Stimulated activated CD8-positive, alpha-beta memory T cell treated with anti-CD3 and anti-CD28 coated beads, Interleukin-7, amount 100 ng/mL, for 24 hours (primary cell): ENCODE measurements around the gene GSTT2B.
"Not testable (repeated sequence)": the region's sequence is repeated elsewhere in the genome, so short reads cannot be mapped to it uniquely, and the experiment has no call there.

ENCODE experiments used
- DNase-seq: peaks from one replicate; pipeline ENCODE4 v3.0.0-alpha.2; 2020; ENCODE audit warnings: low read depth

The GSTT2B gene, protein sequence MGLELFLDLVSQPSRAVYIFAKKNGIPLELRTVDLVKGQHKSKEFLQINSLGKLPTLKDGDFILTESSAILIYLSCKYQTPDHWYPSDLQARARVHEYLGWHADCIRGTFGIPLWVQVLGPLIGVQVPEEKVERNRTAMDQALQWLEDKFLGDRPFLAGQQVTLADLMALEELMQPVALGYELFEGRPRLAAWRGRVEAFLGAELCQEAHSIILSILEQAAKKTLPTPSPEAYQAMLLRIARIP

DNA sequence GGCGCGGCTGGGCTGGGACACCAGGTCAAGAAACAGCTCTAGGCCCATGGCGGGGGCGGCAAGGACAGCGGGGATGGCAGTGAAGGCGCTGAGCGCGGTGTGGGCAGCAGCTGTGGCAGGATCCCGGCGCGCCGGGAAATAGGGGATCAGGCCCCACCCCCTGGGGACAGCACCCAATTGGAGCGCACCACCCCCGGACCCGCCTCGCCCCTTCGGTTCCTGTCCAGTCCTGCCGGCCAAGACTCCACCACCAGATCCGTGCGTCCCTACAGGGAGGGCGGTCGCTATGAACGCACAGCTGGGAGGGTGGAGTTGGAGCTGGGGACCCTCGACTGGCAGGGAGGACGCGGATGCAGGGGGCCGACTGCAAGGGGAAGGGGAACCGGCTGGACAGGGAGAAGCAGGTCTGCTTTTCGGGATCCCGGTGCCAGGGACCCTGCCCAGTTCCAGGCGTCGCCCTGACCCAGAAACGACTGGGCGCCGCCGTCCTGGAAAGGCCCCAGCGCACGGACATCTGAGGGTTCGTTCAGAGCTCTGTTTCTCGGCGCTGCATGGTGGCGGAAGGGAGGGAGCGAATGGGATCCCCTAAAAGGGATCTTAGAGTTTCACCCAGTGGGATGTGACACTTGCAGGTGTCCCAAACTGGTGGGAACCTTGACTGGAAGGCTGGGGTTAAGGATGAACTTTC is at the start of gene GSTT2B:
Gene GSTT2B, minus strand, starts transcription at position 112 of the 688 bp plus-strand sequence. Its CDS starts 64 bp downstream, at position 48.
- not testable (repeated sequence) for DNase-seq

GRCh38 chr22:24010018-24010391 is 49.0 kb upstream of the GSTT2B start:
- no peak for DNase-seq

- DNase-seq: no peak
These were observed 48.4 kb upstream of the GSTT2B start for GRCh38 chr22:24009227-24010017.

- DNase-seq: no peak
These were observed 47.6 kb upstream of the GSTT2B start for GRCh38 chr22:24008381-24009226.

GRCh38 chr22:24008022-24008283 is 47.0 kb upstream of the GSTT2B start:
- no peak for DNase-seq

DNA sequence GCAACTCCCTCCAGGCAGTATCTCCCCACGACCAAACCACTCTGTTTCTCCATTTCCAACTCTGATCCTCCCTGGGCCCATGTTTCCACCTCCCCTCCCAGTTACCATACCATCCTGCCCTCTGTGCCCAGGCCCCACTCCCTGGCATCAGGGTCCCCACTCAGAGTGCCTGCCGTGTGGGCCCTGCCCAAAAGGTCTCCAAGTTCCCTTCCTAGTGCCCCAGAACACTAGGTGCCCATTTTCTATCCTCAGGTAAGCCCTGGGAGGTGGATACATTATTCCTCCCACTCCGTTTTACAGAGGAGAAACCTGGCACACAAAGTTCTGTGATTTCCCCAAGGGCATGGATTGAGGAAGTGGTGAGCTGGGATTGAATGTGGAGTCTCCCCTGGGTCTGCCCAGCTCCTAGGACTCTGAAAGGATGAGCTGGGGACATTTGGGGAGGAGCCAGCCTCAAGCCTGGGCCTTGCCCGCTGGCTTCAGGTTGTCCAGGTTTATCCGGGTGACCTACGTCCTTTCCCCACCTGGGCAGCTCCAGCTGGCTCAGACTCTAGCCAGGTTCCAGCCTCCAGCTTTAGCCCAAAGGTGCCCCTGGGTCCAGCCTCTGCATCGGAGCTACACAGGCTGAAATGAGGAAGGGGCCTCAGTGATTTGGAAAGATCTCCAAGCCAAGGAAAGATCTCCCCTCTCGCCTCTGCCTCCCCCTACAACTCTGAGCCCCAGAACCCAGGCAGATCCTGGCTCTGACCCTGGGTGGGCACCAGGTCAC is 46.4 kb upstream of the GSTT2B start:
- DNase-seq: no peak

DNA sequence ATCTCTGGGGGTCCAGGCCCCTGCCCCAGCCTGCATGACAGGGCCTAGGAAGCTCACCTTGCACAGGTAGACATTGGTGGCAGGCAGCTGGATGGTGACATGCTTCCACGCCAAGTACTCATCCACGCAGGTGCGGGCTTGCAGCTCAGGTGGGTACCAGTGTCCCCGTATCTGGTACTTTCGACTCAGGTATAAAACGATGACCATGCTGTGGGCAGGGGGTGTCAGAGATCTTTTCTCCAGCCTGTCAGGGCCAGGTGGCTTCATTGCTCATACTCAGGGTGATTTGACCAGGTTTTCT is 45.9 kb upstream of the GSTT2B start:
- DNase-seq: no peak

DNA sequence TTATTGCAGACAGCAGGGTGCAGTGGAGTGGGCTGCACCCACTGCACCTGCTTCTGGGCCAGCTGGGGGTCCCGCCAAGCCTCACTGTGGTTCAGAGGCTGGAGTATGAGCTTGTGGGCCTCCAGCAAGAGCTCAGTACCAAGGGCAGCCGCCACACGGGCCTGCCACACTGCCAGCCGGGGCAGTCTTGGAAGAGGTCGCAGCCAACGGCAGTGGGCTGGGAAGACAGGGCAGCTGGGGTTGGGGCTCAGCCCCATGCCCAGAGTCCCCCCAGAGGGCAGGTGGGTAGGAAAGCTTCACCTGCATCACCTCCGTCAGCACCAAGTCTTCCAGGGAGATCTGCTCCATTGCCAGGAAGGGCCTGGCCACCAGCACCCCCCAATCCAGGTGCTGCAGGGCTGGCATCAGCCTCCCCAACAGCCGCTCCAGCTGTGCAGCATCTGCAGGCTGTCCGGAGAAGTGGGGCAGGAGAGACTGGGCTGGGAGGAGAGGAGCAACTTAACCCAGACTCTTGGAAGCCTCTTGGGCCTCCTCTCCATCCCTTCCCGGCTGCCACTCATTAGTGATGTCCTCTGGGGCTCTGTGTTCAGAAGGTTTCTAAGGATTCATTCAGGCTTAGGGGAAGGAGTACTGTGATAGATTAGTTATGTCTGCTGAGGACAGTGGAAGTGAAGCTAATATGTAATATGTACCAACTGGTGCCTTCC is 45.4 kb upstream of the GSTT2B start:
- DNase-seq: no peak

GRCh38 chr22:24005201-24005600 is 44.2 kb upstream of the GSTT2B start, which contains the start of gene GSTT4:
Gene GSTT4, minus strand, starts transcription at chr22:24005453. Its CDS starts 97 bp downstream, at chr22:24005356.
- no peak for DNase-seq

GRCh38 chr22:24003887-24004286 is 42.9 kb upstream of the GSTT2B start:
- DNase-seq: no peak

GRCh38 chr22:24002851-24003250 is 41.9 kb upstream of the GSTT2B start:
- no peak for DNase-seq

GRCh38 chr22:24002272-24002671 is 41.3 kb upstream of the GSTT2B start:
- DNase-seq: no peak

GRCh38 chr22:24001314-24001713 is 40.3 kb upstream of the GSTT2B start:
- no peak for DNase-seq

DNA sequence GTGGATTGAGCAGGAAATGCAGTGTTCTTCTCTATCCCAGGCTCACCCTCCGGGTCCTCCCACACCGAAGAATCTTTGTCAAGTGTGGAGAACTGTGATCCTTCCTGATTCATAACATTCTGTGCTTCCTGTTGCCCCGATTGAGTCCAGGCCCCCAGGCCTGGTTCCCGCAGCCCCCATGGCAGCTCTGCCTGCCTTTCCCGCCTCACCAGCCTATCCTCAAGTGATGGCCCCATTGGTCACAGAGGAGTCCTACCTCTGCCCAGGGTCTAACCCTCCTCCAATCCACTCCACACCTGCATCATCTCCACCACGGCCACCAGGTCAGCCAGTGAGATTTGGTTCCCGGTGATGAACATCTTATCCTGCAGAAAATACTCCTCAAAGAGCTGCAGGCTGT is 38.8 kb upstream of the GSTT2B start:
- not testable (repeated sequence) for DNase-seq

GRCh38 chr22:23997092-23997491 is 36.1 kb upstream of the GSTT2B start:
- no peak for DNase-seq

GRCh38 chr22:23993581-23994177 is 32.7 kb upstream of the GSTT2B start:
- DNase-seq: not testable (repeated sequence)

DNA sequence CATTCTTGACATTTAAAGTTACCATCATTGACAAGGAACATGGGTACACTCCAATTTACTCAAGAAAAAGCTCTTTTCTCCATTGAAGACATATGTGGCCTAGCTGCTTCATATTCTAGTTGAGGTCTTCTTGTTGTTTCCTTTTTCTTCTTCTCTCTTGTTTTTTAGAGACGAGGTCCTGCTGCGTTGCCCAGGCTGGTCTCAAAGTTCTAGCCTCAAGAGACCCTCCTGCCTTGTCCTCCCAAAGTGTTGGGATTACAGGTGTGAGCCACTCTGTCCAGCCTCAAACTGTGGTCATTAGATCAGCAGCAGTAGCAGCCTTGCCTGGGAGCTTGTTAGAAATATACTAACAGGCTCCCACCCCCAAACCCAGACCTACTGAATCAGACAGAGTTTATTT is 32.1 kb upstream of the GSTT2B start:
- DNase-seq: not testable (repeated sequence)

GRCh38 chr22:23989583-23990244 is 28.7 kb upstream of the GSTT2B start:
- DNase-seq: not testable (repeated sequence)

DNA sequence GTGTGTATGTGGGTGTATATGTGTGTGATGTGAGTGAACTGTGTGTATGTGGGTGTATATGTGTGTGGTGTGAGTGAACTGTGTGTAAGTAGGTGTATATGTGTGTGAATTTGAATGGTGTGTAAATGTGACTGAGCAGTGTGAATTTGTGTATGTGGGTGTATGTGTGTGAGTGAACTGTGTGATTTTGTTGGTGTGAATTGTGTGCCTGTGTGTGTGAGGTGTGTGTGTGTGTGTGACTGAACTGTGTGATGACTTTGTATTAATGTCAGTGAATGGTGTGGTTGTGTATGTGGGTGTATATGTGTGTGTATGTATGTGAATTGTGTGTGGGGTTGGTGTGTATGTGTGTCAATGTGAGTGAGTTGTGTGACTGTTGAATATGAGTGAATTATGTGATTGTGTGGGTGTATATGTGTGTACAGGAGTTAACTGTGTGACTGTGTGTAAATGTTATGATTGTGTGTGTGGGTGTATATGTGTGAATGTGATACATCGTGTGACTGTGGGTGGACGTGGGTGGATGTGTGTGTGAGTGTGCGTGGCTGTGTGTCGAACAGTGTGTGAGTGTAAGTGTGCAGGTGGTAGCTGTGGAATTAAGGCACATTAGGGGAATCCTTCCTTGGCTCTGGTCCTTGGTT is 25.7 kb upstream of the GSTT2B start:
- not testable (repeated sequence) for DNase-seq
